ENCODE measurements around the gene ATXN3L.

DNA sequence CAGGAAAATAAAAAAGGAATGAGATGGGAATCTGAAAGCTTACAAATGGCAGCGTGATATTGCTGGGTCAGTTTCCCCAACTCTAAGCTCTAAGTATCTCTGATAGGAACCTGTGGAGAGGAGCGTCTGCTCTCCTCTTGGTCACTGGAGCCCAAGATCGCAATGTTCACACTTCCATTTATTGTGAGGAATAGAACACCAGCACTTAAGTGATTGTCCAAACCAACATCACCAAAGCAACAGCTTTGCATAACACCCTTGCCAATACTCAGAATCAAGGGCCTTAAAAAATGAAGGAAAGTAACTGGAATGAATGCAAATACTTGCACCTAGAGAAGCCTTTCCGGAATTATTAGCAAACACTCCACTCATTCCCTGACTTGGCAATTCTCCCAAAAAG, 46.8 kb upstream of the ATXN3L start:
- TF ChIP-seq POLR2AphosphoS5 (IDR thresholded peaks at IDR 0.05; ENCODE audit: low read depth, low read length) (no peak), POLR2A (IDR thresholded peaks at IDR 0.05; ENCODE audit: low read depth, low read length) (no peak)
